ENCODE measurements around the gene ABAT. TPM values are rescaled to one million over a fixed set of nuclear protein-coding genes. Genes with fewer than 3 reads are reported as not detected.

The ABAT gene
- total RNA-seq, 2 donors from 2014 or later = 9.3 to 9.8 TPM

- Histone ChIP-seq H3K4me1 (ENCODE audit: control insufficient read depth in 1 of 2, low read depth in 2 of 2) (no peaks in the 10 kb centered on the region), H3K36me3 (peaks cover 4% of the 10 kb centered on the region), H3K27ac (no peak overlapping the region), H3K27me3 (replicated peaks; ENCODE audit: insufficient read depth) (no peaks in the 10 kb centered on the region), H3K9me3 (no peaks in the 10 kb centered on the region), H3K4me3 (no peak overlapping the region)
- no peak for TF ChIP-seq CTCF (IDR thresholded peaks at IDR 0.05)
- no peak for ATAC-seq (ENCODE audit: insufficient number of reproducible peaks, low FRiP score, low read depth)
- no peak for DNase-seq (ENCODE audit: low spot score)
Measured at GRCh38 chr16:8775359-8775758, 100.9 kb downstream of the ABAT start.

- peaks cover 4% of the 10 kb centered on the region for H3K36me3 ChIP-seq
- ATAC-seq (ENCODE audit: insufficient number of reproducible peaks, low FRiP score, low read depth) (no peak), DNase-seq (ENCODE audit: low spot score) (no peak)
- H3K27ac ChIP-seq = no peak overlapping the region
- H3K4me1 ChIP-seq (ENCODE audit: control insufficient read depth in 1 of 2, low read depth in 2 of 2) = no peaks in the 10 kb centered on the region
- H3K27me3 ChIP-seq (replicated peaks; ENCODE audit: insufficient read depth) = no peaks in the 10 kb centered on the region
- H3K4me3 ChIP-seq = no peak overlapping the region
- TF ChIP-seq CTCF (IDR thresholded peaks at IDR 0.05) = no peak
- no peaks in the 10 kb centered on the region for H3K9me3 ChIP-seq
Measured at GRCh38 chr16:8776129-8776584, 101.7 kb downstream of the ABAT start.

- Histone ChIP-seq H3K9me3 (no peaks in the 10 kb centered on the region), H3K27me3 (replicated peaks; ENCODE audit: insufficient read depth) (no peaks in the 10 kb centered on the region), H3K4me3 (no peak overlapping the region), H3K36me3 (peaks cover 4% of the 10 kb centered on the region), H3K27ac (no peak overlapping the region), H3K4me1 (ENCODE audit: control insufficient read depth in 1 of 2, low read depth in 2 of 2) (no peaks in the 10 kb centered on the region)
- ATAC-seq (ENCODE audit: insufficient number of reproducible peaks, low FRiP score, low read depth) = no peak
- TF ChIP-seq CTCF (IDR thresholded peaks at IDR 0.05) = no peak
- DNase-seq (ENCODE audit: low spot score) = no peak
Measured at GRCh38 chr16:8777217-8777616, 102.8 kb downstream of the ABAT start.

GRCh38 chr16:8781797-8782196, 107.4 kb downstream of the ABAT start:
- TF ChIP-seq CTCF (IDR thresholded peaks at IDR 0.05) = no peak
- no peak overlapping the region for H3K27ac ChIP-seq
- H3K4me3 ChIP-seq = no peak overlapping the region
- no peak for DNase-seq (ENCODE audit: low spot score)
- H3K36me3 ChIP-seq = no peaks in the 10 kb centered on the region
- no peak for ATAC-seq (ENCODE audit: insufficient number of reproducible peaks, low FRiP score, low read depth)
- H3K27me3 ChIP-seq (replicated peaks; ENCODE audit: insufficient read depth) = no peaks in the 10 kb centered on the region
- no peaks in the 10 kb centered on the region for H3K4me1 ChIP-seq (ENCODE audit: control insufficient read depth in 1 of 2, low read depth in 2 of 2)
- no peaks in the 10 kb centered on the region for H3K9me3 ChIP-seq

GRCh38 chr16:8782673-8783072, 108.3 kb downstream of the ABAT start:
- no peak overlapping the region for H3K4me3 ChIP-seq
- ATAC-seq (ENCODE audit: insufficient number of reproducible peaks, low FRiP score, low read depth) = no peak
- no peaks in the 10 kb centered on the region for H3K27me3 ChIP-seq (replicated peaks; ENCODE audit: insufficient read depth)

More at GRCh38 chr16:8782673-8783072, 108.3 kb downstream of the ABAT start:
- Histone ChIP-seq H3K4me1 (ENCODE audit: control insufficient read depth in 1 of 2, low read depth in 2 of 2) (no peaks in the 10 kb centered on the region), H3K9me3 (no peaks in the 10 kb centered on the region), H3K36me3 (no peaks in the 10 kb centered on the region), H3K27ac (no peak overlapping the region)
- TF ChIP-seq CTCF (IDR thresholded peaks at IDR 0.05) = no peak
- DNase-seq (ENCODE audit: low spot score) = no peak
